T-helper 1 cell treated with Interleukin-12 subunit alpha and Interleukin-12 subunit beta and Interleukin-4 antibody, amounts not matched to agents 30 ng/mL and 1 ng/mL, for 36 hours (primary cell): ENCODE data around the gene SHANK2. TPM values are rescaled to one million over a fixed set of nuclear protein-coding genes. Genes with fewer than 3 reads are reported as not detected.

Experiments used
- intact Hi-C: fragments of 100-400 bp; cut with micrococcal nuclease; formaldehyde crosslinking; loops from one replicate; pipeline ENCODE4 v1.15.1; 2024
- total RNA-seq: library from RNA; stranded (reverse); gene quantifications from 2 replicates; pipeline ENCODE4 v1.2.3, GENCODE V29; 2022

The SHANK2 gene
- not detected in 2 replicates for total RNA-seq

DNA sequence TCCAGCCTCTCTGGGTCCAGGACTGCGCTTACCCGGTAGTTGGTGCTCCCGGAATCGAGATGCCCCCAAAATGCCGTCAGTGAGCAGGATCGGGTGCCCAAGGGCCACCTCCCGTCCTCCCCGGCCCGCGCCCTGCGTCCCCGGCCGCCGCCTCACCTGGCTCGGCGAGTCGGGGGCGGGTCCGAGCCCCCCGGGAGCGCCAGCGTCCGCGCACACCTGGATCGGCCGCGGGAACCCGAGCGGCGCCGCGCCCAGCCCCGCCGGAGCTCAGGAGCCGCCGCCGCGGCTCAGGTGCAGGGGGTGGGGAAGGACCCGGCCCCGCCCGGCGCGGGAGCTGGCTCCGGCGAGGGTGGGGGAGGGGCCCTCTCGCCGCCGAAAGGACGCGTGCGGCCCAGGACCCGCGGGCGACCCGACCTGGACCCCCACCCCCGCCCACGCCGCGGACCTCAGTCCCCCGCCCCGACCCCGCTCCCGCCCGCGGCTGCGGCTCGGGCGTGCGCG is at the start of gene SHANK2:
Gene SHANK2 (minus strand): TSS at position 309 of the 501 bp plus-strand sequence. CDS start 105,251 bp downstream, outside the sequence.
- intact Hi-C loops = no loop called here

DNA sequence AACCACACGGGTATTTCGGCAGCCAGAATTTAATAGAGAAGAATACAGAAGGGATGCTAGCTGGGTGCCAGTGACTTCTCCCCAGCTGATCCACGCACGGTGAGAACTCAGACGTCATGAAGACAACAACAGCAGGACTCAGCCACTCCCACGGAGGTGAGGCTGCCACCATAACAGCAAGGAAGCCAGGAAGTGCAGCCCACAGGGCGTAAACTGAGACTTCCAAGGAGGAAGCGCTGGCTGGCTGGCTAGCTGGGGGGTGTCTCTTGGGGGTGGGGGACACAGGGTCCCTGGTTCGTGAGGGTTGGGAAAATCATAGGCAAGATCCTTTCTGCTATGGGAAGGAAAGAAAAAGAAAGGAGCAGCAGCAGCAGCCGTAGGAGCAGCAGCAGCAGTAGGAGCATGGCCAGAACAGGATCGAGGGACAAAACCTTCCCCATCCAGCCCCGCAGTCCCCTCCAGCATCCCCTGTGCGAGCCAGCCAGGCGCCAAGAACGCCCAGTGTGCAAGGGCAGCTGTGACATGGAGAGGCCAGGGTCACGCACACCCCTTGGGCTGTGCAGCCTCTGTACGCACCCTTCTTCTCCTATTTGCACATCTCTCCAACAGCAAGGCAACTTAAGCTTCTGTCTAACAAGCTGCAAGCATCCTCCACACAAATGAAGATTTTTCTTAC is 49.6 kb upstream of the SHANK2 start:
- intact Hi-C loops = no loop called here

DNA sequence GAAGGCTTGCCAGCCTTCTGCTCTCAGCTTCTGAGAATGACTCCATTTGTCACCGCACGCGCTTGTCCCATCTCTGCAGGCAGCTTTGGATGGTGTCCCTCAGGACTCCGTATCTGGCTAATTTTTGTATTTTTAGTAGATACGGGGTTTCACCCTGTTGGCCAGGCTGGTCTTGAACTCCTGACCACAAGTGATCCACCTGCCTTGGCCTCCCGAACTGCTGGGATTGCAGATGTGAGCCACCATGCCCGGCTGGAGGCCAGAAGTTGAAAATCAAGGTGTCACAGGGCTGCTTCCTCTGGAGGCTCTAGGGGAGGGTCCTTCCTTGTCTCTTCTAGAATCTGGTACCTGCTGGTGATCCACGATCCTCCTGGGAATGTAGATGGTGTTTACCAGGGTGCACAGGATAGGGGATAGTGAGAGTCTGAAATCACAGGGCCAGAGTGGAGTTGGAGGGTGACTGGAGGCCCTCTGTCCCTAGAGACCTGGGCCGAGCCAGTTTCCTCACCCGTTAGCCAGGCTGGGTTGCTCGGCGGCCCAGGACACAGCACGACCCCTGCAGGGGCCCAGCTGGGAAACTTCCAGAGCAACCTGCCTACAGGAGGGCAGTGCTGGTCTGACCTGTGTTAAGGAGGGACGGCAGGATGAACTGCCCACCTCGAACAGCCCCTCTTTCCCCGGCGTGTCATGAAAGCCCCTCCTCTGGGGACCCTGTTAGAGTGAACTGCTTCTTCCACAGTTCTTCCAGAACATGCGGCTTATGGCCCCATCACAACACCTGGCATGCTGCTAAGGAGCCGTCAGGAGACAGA is 48.9 kb upstream of the SHANK2 start:
- intact Hi-C loops = no loop called here

GRCh38 chr11:71300187-71300586 is 47.8 kb upstream of the SHANK2 start:
- intact Hi-C loops = no loop called here

- intact Hi-C loops = no loop called here
Measured at GRCh38 chr11:71298761-71299181, 46.4 kb upstream of the SHANK2 start.

DNA sequence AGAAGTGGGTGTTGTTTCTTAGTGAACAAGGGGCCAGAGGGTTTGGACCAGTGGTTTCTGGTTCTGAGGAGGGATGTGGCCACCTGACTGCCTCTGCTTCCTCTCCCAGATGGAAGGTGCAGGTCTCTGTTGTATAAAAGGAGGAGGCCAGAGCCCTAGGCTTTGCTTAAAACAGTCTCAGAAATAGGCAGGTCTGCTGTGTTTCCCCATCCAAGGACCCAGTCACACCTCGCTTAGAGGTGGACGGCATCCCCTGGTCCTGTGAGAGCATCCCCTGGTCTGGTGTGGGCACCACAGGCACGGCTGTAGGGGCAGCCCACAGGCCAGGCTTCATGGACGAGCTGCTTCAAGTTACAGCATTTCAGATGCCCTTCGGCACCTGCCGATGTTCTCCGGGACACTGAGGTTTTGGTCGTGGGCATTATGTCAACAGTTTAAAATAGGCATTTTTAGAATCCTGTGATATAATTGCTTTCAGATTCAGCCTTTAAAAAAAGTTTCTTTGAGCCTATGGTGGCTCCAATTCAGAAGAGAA is 45.7 kb upstream of the SHANK2 start:
- intact Hi-C loops = no loop called here

DNA sequence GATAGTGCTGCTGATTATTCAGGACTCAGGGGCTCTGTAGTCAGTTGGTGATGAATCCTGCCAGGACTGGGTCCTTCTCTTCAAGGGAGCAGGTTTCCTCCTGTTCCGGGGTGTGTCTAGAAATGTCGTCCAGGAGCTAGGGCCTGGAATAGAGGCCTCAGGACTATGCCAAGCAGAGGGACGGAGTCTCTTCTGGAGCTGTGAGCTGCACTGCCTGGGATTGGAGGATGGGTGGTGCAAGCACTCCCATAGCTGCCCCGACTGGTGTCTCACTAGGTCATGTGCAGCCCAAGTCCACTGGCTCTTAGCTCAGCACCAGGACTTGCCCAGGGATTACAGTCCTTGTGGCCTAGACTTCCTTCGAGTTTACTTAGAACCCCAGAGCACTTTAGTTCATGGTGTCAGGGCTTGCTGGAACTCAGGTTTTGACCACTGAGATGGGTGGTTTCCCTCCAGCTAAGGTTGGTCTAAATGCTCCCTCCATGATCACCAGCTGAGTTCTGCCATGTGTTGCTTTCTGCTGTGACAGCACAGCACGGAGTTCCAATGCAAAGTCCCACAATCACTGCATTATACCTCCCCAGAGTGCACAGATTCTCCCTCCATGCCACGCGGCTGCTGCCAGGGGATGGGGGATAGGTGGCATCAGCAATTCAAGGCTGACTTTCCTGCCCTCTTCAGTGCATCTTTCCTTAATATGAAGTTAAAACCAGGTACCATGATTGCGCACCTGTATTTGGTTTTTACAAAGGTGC is 42.6 kb upstream of the SHANK2 start:
- intact Hi-C loops = no loop called here

- intact Hi-C loops = no loop called here
Measured at GRCh38 chr11:71293961-71294782, 41.8 kb upstream of the SHANK2 start.

DNA sequence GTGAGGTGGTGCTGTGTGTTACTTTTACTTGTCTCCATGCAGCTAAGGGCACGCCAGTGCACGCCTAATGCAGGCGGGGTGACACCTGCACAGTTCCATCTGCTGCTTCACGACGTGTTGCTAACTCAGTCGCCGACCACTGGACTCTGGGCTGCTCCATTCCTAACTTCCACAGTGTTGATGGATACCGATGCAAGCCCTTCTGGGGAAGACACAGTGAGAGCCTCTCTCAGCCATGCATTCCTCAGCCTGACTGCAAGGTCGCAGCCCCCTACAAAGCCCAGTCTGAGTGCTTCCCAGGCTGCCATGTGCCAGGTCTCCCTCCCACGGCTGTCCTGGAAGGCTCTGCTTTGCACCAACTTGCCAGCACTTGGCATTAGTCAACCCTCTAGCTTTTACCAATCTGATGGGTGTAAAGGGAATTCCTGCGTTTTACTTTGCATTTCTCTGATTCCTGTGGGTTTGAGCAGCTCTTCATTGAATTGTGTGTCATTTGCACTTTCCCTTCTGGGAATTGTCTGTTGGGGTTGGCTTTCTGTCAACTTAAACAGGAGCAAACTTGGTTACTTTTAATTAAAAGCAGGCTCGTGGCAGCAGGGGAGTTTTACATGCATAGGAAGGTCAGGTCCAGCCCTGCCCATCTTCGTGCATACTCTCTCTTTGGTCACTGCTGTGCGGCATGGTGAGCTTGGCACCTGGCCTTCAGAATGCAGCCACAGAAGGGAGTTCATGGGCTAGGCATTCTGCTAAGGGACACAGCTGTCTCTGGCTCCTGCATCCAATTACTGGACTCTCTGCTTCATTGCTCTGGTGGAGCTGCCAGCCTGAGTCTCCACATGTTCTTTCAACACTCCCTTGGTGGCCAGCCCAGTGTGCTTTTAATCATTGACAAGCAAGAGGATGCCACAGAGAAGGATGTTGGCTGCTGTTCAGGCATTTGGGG is 34.6 kb upstream of the SHANK2 start:
- intact Hi-C loops = no loop called here

DNA sequence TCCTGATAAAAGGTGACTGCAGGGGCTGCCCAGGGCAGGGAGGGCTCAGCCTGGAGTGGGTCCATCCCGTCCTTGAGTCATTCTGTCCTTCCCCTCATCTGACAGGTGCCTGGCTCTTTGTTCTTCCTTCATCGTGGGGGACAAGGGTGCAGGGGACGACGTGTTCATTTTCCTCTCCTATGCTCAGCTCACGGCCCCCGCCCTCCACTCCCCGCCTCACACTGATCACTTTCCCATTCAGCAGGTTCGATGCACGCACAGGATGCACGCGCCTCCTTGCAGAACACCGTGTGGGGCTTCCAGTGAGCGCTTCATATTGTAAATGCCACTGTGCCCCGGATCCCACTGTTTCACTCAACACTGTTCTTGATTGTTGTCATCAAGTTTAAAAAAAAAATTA is 32.7 kb upstream of the SHANK2 start:
- intact Hi-C loops = no loop called here

- intact Hi-C loops = no loop called here
Measured at GRCh38 chr11:71284525-71285092, 32.2 kb upstream of the SHANK2 start.

DNA sequence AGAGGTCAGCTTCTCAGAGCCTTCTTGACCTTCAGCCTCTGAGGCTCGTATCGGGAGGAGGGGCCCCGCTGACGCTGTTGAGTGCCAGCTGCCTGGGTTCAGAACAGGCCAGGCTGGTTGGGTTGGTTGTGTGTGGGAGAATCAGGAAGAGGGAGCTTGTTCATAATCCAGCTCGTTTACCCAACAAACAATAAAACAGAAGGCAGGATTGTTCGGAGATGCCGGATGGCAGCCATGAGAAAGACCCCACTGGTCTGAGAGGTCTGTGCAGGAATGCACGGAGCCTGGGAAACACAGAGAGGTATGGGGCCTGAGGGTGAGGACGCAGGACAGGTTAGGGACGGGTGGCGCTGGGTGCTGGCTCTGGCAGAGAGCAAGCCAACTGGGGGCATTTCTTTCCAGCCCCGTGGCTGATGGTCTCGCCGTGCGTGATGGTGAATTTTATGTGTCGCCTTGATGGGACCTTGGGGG is 31.6 kb upstream of the SHANK2 start:
- intact Hi-C loops = no loop called here

DNA sequence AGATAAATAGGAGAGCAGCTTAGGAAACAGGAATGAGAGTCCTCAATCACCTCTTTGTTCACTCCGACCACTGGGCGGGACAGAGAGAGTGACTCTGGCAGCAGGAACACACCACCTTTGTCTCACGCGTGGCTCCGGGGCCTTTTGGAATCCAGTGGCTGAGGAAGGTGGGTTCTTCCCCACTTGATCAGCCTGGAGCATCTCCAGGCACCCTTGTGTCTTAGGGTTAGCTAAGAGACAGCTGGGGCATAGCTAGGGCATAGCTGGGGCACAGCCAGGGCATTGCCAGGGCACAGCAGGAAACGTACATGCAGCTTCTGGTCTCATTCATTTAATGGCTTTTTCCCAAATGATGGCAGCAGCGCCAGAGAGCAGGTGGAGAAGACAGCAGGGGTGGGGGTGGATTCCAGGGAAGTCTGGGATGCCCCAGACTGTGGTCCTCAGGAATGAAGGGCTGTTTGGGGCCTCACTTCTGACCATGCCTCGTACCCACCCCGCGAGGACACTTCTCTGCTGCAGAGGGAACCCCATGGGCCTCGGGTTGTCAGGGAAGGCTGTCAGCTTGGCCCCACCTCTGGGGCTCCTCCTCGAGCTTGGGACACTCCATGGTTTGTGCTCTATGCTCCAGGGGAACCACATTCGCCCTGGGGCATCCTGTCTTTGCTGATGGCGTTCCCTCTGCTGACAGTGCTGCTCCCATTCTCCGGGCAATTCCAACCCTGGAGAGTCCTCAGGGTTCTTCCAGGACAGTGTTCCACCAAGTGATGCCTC is 30.4 kb upstream of the SHANK2 start:
- intact Hi-C loops = no loop called here

- intact Hi-C loops = no loop called here
Measured at GRCh38 chr11:71281831-71282230, 29.5 kb upstream of the SHANK2 start.

GRCh38 chr11:71281204-71281603 is 28.8 kb upstream of the SHANK2 start:
- intact Hi-C loops = no loop called here

GRCh38 chr11:71279916-71280645 is 27.7 kb upstream of the SHANK2 start:
- intact Hi-C loops = no loop called here

DNA sequence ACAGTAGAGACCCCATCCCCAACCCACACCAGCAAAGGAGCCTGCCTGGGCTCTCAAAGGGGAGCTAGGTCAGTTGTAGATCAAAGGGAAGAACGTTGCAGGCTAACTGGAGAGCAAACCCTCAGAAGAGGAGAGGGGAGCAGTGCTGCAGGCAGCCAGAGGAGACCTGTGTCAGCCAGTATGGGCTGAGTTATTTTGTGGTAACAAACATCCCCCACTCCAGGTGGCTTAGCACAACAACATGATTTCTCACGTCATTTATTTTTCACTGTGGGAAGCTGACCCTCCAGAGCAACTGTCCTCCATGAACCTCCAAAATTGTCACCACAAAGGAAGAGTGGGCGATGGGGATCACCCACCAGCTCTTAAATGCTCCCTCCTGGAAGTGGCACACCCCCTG is 19.8 kb upstream of the SHANK2 start:
- intact Hi-C loops = no loop called here
